C4-2B (cell line): ENCODE measurements around the gene IQCK.

Experiments
- H3K27ac ChIP-seq: fragments of 450-650 bp; 2 replicates; pipeline ENCODE4 v1.5.1; 2017
- ZFX ChIP-seq: fragments of 450-650 bp; IDR thresholded peaks from 2 replicates; pipeline ENCODE4 v1.6.1; 2017
- TF ChIP-seq, protein P1 (sequence below): fragments of 450-650 bp; conservative IDR thresholded peaks from 2 replicates; pipeline ENCODE4 v1.5.1; 2017; ENCODE audit warnings: mild to moderate bottlenecking

Gene IQCK

DNA sequence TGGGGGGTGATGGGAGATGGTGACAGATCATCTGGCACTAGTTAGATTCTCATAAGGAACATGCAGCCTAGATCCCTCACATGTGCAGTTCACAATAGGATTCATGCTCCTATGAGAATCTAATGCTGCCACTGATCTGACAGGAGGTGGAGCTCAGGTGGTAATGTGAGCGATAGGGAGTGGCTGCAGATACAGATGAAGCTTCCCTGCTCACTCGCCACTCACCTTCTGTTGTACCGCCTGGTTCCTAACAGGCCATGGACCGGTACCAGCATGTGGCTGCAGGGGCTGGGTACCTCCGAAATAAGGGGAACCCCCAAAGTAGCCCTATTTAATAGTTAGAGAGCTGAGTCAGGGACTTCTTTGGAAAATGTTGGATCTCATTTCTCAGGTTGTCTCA lies 106.1 kb downstream of the IQCK start:
- TF ChIP-seq ZFX = no peak
- TF ChIP-seq, protein P1, sequence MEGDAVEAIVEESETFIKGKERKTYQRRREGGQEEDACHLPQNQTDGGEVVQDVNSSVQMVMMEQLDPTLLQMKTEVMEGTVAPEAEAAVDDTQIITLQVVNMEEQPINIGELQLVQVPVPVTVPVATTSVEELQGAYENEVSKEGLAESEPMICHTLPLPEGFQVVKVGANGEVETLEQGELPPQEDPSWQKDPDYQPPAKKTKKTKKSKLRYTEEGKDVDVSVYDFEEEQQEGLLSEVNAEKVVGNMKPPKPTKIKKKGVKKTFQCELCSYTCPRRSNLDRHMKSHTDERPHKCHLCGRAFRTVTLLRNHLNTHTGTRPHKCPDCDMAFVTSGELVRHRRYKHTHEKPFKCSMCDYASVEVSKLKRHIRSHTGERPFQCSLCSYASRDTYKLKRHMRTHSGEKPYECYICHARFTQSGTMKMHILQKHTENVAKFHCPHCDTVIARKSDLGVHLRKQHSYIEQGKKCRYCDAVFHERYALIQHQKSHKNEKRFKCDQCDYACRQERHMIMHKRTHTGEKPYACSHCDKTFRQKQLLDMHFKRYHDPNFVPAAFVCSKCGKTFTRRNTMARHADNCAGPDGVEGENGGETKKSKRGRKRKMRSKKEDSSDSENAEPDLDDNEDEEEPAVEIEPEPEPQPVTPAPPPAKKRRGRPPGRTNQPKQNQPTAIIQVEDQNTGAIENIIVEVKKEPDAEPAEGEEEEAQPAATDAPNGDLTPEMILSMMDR = no peak
- no peak overlapping the region for H3K27ac ChIP-seq

DNA sequence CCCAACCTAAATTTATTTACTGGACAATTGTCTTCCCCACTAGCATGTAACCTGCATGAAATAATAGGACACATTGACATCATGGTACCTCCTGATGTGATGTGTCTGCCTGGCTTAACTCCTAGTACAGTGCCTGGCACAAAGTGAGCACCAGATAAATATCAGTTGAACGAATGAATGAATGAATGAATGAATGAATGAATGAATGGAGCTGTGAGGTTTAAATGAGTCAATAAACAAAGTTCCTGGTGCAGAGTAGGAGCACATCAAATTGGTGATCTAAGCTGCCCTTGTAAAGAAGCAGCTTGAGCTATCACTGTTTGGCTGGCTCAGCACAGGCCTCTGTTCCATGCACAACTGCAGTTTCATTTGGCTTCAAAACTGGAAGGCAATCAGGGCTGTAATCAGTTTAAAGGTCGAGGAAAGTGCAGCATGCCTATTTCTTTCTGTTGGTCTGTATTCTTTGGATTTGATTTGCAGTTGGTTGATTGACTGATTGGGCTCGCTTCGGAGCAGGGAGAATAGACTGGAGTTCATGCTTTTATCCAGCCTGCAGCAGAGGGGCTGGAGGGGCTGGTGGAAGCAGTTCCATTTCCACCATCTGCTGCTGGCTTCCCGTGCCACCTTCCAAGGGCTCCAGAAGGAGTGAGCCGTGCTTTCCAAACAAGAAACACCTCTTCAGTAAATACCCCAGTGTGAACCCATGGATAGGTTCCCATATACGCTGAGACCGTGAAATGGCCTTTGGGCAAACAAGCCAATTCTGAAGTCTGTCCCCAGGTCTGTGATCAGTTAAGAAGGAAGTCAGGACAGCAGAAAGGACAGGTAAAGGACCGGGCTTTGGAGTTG lies 112.0 kb downstream of the IQCK start:
- no peak for TF ChIP-seq ZFX
- TF ChIP-seq, protein P1 = no peak
- H3K27ac ChIP-seq = no peak overlapping the region

DNA sequence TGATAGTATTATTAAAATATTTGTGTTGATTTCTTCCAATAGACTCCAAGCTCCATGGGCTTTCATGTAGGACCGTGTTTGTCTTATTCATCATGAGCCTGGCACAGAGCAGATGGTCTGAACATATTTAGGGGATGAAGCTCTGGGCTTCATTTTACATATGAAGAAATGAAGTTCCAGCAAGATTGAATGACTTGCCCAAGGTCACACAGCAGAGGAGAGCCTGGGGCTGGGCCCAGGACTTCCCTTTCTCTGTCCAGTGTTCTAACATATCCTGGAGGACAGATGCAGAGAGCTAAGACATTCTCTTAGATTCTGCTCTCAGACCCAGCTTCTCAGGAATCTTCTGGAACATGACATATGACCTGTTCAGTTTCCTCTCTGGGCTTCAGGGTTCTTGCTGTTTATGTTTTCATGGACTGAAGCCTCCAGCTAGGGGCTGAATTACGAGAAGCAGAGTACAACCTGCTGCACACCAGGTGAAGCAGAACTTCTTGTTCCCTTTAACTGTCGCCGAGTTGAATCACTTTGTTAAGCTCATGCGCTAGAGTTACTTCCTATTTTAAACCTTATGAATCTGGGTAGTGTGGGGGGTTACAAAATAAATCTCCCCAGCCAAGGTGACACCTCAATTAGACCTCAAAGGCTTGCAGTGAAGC lies 113.0 kb downstream of the IQCK start:
- TF ChIP-seq, protein P1 = no peak
- no peak for TF ChIP-seq ZFX
- no peak overlapping the region for H3K27ac ChIP-seq

DNA sequence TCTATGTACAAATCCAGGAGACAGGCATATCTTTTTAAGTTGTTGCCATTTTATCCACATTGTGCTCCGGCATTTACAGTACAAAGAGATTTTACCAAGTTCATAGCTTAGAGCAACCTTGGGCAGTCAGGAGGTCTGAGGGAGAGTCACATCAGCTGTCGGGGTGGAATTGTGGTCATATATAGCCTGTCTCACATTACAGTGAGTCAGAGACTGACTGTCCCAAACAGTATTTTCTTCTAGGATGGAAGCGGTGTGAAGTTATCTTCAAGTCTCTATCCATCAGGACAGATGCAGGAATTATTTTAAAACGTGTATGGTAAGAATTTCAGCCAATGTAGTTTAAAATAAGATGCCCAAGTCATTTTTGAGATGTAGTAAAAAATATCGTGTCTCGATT lies 113.6 kb downstream of the IQCK start:
- no peak overlapping the region for H3K27ac ChIP-seq
- TF ChIP-seq, protein P1 = no peak
- no peak for TF ChIP-seq ZFX

DNA sequence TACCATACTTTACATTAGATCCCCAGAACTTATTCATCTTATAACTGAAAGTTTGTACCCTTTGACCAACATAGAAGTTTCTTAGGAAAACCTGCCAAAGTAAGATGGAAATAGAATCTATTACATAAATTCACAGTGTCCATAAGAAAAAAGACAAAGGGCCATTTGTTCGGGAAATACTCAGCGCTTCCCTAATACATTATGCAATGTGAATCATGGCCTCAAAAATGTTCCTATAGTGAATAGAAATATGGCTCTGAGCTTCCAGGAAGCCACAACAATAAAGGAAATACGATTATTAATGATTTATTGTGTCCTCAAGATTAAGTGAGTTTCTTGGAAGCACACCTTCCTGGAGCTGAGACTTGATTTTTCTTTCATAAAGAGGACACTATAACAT lies 115.1 kb downstream of the IQCK start:
- no peak for TF ChIP-seq ZFX
- TF ChIP-seq, protein P1 = no peak
- no peak overlapping the region for H3K27ac ChIP-seq

DNA sequence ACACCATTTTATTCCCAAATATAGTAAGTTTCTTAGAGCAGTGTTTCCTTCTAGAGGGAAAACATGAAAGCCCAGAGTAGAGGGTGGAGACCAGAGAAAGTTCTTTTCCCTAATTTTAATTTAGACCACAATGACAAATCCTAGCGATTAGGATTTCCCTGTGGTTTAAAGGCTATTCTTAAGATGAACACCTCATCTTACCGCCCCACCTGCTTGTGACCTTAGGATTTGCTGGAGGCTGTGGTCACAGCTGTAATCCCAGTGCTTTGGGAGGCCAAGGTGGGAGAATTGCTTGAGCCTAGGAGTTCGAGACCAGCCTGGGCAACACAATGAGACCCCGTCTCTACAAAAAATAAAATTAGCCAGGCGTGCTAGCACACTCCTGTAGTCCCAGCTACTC lies 115.5 kb downstream of the IQCK start:
- TF ChIP-seq, protein P1 = no peak
- TF ChIP-seq ZFX = no peak
- H3K27ac ChIP-seq = no peak overlapping the region

DNA sequence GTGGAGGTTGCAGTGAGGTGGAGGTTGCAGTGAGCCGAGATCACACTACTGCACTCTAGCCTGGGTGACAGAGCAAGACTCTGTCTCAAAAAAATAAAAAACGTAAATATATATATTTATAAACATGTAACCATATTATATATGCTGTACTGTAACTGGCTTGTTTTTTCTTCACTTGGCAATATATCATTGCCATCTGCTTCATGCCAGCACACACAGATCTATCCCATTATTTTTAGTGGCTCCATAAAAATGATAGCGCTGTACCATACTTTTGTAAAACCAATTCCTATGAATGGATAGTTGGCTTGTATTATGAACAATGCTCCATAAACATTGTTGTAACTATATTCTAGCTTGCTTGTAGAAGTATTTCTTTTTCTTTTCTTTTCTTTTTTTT lies 117.1 kb downstream of the IQCK start:
- TF ChIP-seq, protein P1 = no peak
- H3K27ac ChIP-seq = no peak overlapping the region
